IPS DF 4.7 (cell line): Measurements from ENCODE around the gene PANK1.

ENCODE experiments used
- DNase-seq: peaks from one replicate; pipeline ENCODE4 v3.0.0-alpha.2; 2013; ENCODE audit warnings: low spot score; ENCODE audit errors: extremely low read depth

Gene PANK1

DNA sequence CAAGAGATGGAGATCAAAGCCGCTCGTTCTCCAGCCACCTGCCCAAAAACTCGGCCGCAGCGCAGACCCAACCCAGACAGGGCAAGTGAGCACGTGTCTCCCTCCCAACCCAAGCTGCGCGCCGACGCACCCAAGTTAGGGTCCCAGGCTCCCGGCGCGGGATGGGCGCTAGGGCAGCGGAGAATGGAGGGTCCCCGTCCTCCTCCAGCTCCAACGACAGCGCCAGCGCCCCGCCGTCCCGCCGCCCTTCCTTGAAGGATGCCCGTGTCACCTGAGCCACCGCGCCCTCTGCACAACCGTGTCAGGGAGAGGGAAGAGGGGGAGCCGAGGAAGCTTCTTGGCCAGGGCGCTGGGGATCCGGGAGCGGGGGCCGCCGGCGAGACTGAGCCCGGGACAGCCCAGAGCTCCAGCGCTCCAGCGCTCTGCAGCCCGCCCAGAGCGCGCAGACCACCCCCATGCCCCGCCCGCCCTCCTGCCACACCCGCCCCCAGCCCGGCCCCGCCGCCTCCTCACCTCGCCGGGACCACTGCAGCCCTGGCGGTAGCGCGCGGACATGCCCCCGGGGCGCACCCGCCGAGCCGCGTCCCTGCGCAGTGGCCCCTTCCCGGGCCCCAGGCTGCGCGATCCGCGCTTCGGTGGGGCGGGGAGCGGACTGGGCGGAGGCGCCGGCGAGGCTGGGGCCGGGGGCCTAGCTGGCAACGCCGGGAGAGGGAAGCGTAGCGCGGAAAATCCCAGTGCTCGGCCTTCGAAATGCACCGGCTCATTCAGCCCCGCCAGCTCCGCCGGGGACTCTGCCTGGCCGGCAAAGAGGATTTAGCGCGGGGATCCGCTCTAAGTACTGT lies 109.7 kb downstream of the PANK1 start, which contains the start of gene SLC16A12:
TSS of gene SLC16A12 (minus strand) at position 424 of the 842 bp plus-strand sequence. CDS start 73,016 bp downstream, outside the sequence.
- no peak for DNase-seq

DNA sequence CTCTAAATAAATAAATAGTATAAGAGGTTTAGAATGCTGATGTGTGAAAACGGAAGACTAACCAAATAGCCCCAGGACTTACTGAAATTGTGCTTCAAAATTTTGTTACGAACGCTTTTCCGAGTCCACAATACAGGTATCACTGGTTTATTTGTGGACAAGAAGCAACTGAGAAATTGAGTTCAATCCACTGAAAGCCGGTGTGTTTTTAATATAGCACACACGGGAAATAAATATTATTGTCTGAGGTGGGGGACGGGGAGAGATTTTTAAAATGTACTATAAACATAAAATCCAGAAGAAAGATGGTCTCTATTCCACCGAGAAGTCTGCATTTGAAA lies 110.2 kb downstream of the PANK1 start:
- no peak for DNase-seq
